Measurements from ENCODE around the gene PCDHA6.

GRCh38 chr5:140780512-140780911 is 47.2 kb upstream of the PCDHA6 start:
- TF ChIP-seq POLR2A (IDR thresholded peaks at IDR 0.05) (no peak), CTCF (IDR thresholded peaks at IDR 0.05) (no peak)

All from esophagus squamous epithelium (tissue), 4 donors.